Activated T-helper 9 cell treated with anti-CD3 and anti-CD28 coated beads, Interleukin-2, amount 50 U/mL, for 16 hours (primary cell): Measurements from ENCODE around the gene SCART1.
"Not testable (repeated sequence)": the region's sequence is repeated elsewhere in the genome, so short reads cannot be mapped to it uniquely, and the experiment has no call there.

ENCODE experiments used
- DNase-seq: peaks from one replicate; pipeline ENCODE4 v3.0.0-alpha.2; 2020; ENCODE audit warnings: low read depth

SCART1 gene

GRCh38 chr10:133474027-133474426 lies 20.3 kb downstream of the SCART1 start:
- no peak for DNase-seq

- DNase-seq: no peak
Measured at GRCh38 chr10:133474665-133475424, 21.1 kb downstream of the SCART1 start.

- DNase-seq: no peak
Measured at GRCh38 chr10:133475425-133475734, 21.6 kb downstream of the SCART1 start.

- DNase-seq: no peak
Measured at GRCh38 chr10:133475821-133476640, 22.3 kb downstream of the SCART1 start.

GRCh38 chr10:133476641-133476990 lies 22.9 kb downstream of the SCART1 start:
- DNase-seq: no peak

- no peak for DNase-seq
Measured at GRCh38 chr10:133481086-133481643, 27.4 kb downstream of the SCART1 start.

- DNase-seq: no peak
Measured at GRCh38 chr10:133481657-133482056, 27.9 kb downstream of the SCART1 start.

GRCh38 chr10:133484818-133485217 lies 31.1 kb downstream of the SCART1 start:
- no peak for DNase-seq

- DNase-seq: no peak
Measured at GRCh38 chr10:133487085-133487484, 33.3 kb downstream of the SCART1 start.

- DNase-seq: no peak
Measured at GRCh38 chr10:133488354-133488753, 34.6 kb downstream of the SCART1 start.

- no peak for DNase-seq
Measured at GRCh38 chr10:133489816-133490588, 36.3 kb downstream of the SCART1 start.

- DNase-seq: not testable (repeated sequence)
Measured at GRCh38 chr10:133493562-133493961, 39.8 kb downstream of the SCART1 start.

GRCh38 chr10:133497363-133497762 lies 43.6 kb downstream of the SCART1 start:
- DNase-seq: not testable (repeated sequence)

GRCh38 chr10:133499176-133499575 lies 45.4 kb downstream of the SCART1 start:
- DNase-seq: not testable (repeated sequence)

GRCh38 chr10:133500897-133501296 lies 47.2 kb downstream of the SCART1 start:
- not testable (repeated sequence) for DNase-seq

- no peak for DNase-seq
Measured at GRCh38 chr10:133509700-133510099, 56.0 kb downstream of the SCART1 start.

- no peak for DNase-seq
Measured at GRCh38 chr10:133511408-133511807, 57.7 kb downstream of the SCART1 start.

- no peak for DNase-seq
Measured at GRCh38 chr10:133511907-133512528, 58.3 kb downstream of the SCART1 start.

GRCh38 chr10:133515471-133515870 lies 61.7 kb downstream of the SCART1 start:
- DNase-seq: no peak

- no peak for DNase-seq
Measured at GRCh38 chr10:133516057-133516456, 62.3 kb downstream of the SCART1 start.

- DNase-seq: not testable (repeated sequence)
Measured at GRCh38 chr10:133518517-133518916, 64.8 kb downstream of the SCART1 start.
